GM23338 (cell line): ENCODE results near the gene ATXN7. TPM values are rescaled to one million over a fixed set of nuclear protein-coding genes. Genes with fewer than 3 reads are reported as not detected.

ENCODE experiments used
- ATAC-seq: fragments of 200-7000 bp; cut with Tn5 transposase; 3 replicates; pipeline ENCODE4 v1.9.1; 2020
- DNase-seq: peaks from one replicate; pipeline ENCODE4 v3.0.0-alpha.2; 2015; ENCODE audit warnings: low spot score
- H2AFZ ChIP-seq: fragments of 200-600 bp; sonication (generic); 2 replicates; pipeline ENCODE4 v1.8.0; 2016; ENCODE audit warnings: antibody characterized with exemption, mild to moderate bottlenecking, moderate library complexity
- H3F3A ChIP-seq: fragments of 200-600 bp; sonication (generic); replicated peaks from 2 replicates; pipeline ENCODE4 v1.8.0; 2017; ENCODE audit warnings: antibody characterized with exemption, mixed run types, low read depth
- H3K27ac ChIP-seq: fragments of 200-600 bp; sonication (generic); 2 replicates; pipeline ENCODE4 v1.6.1; 2016; ENCODE audit warnings: low read depth
- H3K27me3 ChIP-seq: fragments of 200-600 bp; sonication (generic); 2 replicates; pipeline ENCODE4 v1.8.0; 2016; ENCODE audit warnings: mild to moderate bottlenecking, mixed run types, moderate library complexity; ENCODE audit not compliant: insufficient read depth
- H3K36me3 ChIP-seq: fragments of 200-600 bp; sonication (generic); 2 replicates; pipeline ENCODE4 v1.8.0; 2016; ENCODE audit warnings: mild to moderate bottlenecking; ENCODE audit not compliant: insufficient read depth
- H3K4me1 ChIP-seq: fragments of 200-600 bp; sonication (generic); 2 replicates; pipeline ENCODE4 v1.8.0; 2016; ENCODE audit warnings: mild to moderate bottlenecking, moderate library complexity; ENCODE audit not compliant: insufficient read depth
- H3K4me2 ChIP-seq: fragments of 200-600 bp; sonication (generic); 2 replicates; pipeline ENCODE4 v1.7.1; 2017; ENCODE audit warnings: mixed run types
- H3K4me3 ChIP-seq: fragments of 200-600 bp; sonication (generic); 2 replicates; pipeline ENCODE4 v1.6.1; 2016; ENCODE audit warnings: mixed run types
- H3K79me2 ChIP-seq: fragments of 200-600 bp; sonication (generic); replicated peaks from 2 replicates; pipeline ENCODE4 v1.8.0; 2017; ENCODE audit warnings: mild to moderate bottlenecking; ENCODE audit not compliant: insufficient read depth
- H3K9me2 ChIP-seq: fragments of 200-600 bp; sonication (generic); 2 replicates; pipeline ENCODE4 v1.8.0; 2017; ENCODE audit not compliant: insufficient read depth
- H4K20me1 ChIP-seq: fragments of 200-600 bp; sonication (generic); replicated peaks from 2 replicates; pipeline ENCODE4 v1.8.0; 2017; ENCODE audit warnings: mild to moderate bottlenecking; ENCODE audit not compliant: insufficient read depth
- H3K27ac Mint-ChIP-seq: 2 replicates; pipeline ENCODE4 v1.8.0; 2020; ENCODE audit warnings: inconsistent platforms, mild to moderate bottlenecking, moderate library complexity, mixed read lengths
- H3K27me3 Mint-ChIP-seq: 3 replicates; pipeline ENCODE4 v1.8.0; 2022; ENCODE audit warnings: low read depth, mild to moderate bottlenecking, moderate library complexity, mixed read lengths, inconsistent platforms; ENCODE audit not compliant: insufficient read depth, poor library complexity
- H3K36me3 Mint-ChIP-seq: 3 replicates; pipeline ENCODE4 v1.8.0; 2021; ENCODE audit warnings: low read depth, mild to moderate bottlenecking, inconsistent platforms, moderate library complexity, mixed read lengths
- H3K4me1 Mint-ChIP-seq: 3 replicates; pipeline ENCODE4 v1.8.0; 2020; ENCODE audit warnings: mild to moderate bottlenecking, inconsistent platforms, mixed read lengths
- H3K4me3 Mint-ChIP-seq: 3 replicates; pipeline ENCODE4 v1.8.0; 2021; ENCODE audit warnings: moderate library complexity, mild to moderate bottlenecking, inconsistent platforms, mixed read lengths
- H3K9me3 Mint-ChIP-seq: 3 replicates; pipeline ENCODE4 v1.8.0; 2020; ENCODE audit warnings: moderate library complexity, mild to moderate bottlenecking, inconsistent platforms, mixed read lengths
- CTCF ChIP-seq, 2 experiments: fragments of 200-600 bp in 1 of 2; sonication (generic) in 1 of 2; conservative IDR thresholded peaks; 2 replicates each; pipeline versions ENCODE4 v1.5.1 to v1.6.1; 2016 to 2017; ENCODE audit warnings: antibody characterized with exemption in 2 of 2, low read depth in 2 of 2, mild to moderate bottlenecking in 2 of 2, moderate library complexity in 1 of 2
- EZH2 ChIP-seq: fragments of 200-600 bp; sonication (generic); IDR thresholded peaks from one replicate; pipeline ENCODE4 v1.8.0; 2017; ENCODE audit warnings: antibody characterized with exemption, mild to moderate bottlenecking, low read depth; ENCODE audit not compliant: unreplicated experiment
- EZH2phosphoT487 ChIP-seq: fragments of 200-600 bp; sonication (generic); IDR thresholded peaks from one replicate; pipeline ENCODE4 v1.8.1; 2018; ENCODE audit warnings: antibody characterized with exemption; ENCODE audit not compliant: unreplicated experiment
- JUNB ChIP-seq: IDR thresholded peaks from one replicate; pipeline ENCODE4 v1.6.1; 2016; ENCODE audit warnings: antibody characterized with exemption; ENCODE audit not compliant: unreplicated experiment
- NANOG ChIP-seq: IDR thresholded peaks from 2 replicates; pipeline ENCODE4 v1.6.1; 2016; ENCODE audit warnings: antibody characterized with exemption, borderline replicate concordance
- POLR2AphosphoS5 ChIP-seq: IDR thresholded peaks from 2 replicates; pipeline ENCODE4 v1.6.1; 2016; ENCODE audit warnings: antibody characterized with exemption, low read depth
- STAT1 ChIP-seq: IDR thresholded peaks from one replicate; pipeline ENCODE4 v1.6.1; 2016; ENCODE audit warnings: antibody characterized with exemption; ENCODE audit not compliant: unreplicated experiment
- ZNF114 ChIP-seq: fragments of 250-450 bp; sonication (Bioruptor Pico); IDR thresholded peaks from 2 replicates; pipeline ENCODE4 v1.5.0; 2020; ENCODE audit warnings: mild to moderate bottlenecking, moderate library complexity
- ZNF331 ChIP-seq: fragments of 250-450 bp; sonication (Bioruptor Pico); IDR thresholded peaks from 2 replicates; pipeline ENCODE4 v1.5.0; 2020; ENCODE audit warnings: low read depth, mild to moderate bottlenecking, moderate library complexity
- ZNF462 ChIP-seq: fragments of 250-450 bp; sonication (Bioruptor Pico); IDR thresholded peaks from 2 replicates; pipeline ENCODE4 v1.5.0; 2020; ENCODE audit warnings: mild to moderate bottlenecking, moderate library complexity
- polyA plus RNA-seq: library from polyadenylated mRNA; unstranded; fragments of >200 nt; fragmentation: Nextera tagmentation; extraction: Ambion mirVana; gene quantifications from 2 replicates; pipeline ENCODE4 v1.2.1, GENCODE V29; 2016
- total RNA-seq: library from RNA; depleted of rRNA; stranded (reverse); fragments of >200 nt; shearing (Covaris generic); gene quantifications from 2 replicates; pipeline ENCODE4 v1.2.3, GENCODE V29; 2014

ATXN7 gene
- total and polyA plus RNA-seq, 2 experiments from 2014 or later: 4.0 to 17.2 TPM

- DNase-seq (no peak), ATAC-seq (no peak)
- H3F3A ChIP-seq: no peaks in the 10 kb centered on the region
- peaks cover 17% of the 10 kb centered on the region; the same call in 2 of the 3 replicates for H3K36me3 Mint-ChIP-seq
- H3K27me3 ChIP-seq: no peaks in the 10 kb centered on the region
- no peaks in the 10 kb centered on the region for H3K9me2 ChIP-seq
- no peaks in the 10 kb centered on the region; the same call in 1 of the 2 replicates for H3K36me3 ChIP-seq
- no peaks in the 10 kb centered on the region for H3K9me3 Mint-ChIP-seq
- no peak overlapping the region for H3K4me3 ChIP-seq
- TF ChIP-seq STAT1: no peak
- TF ChIP-seq EZH2: no peak
- no peaks in the 10 kb centered on the region for H4K20me1 ChIP-seq
- no peak overlapping the region for H2AFZ ChIP-seq
- peaks cover 3% of the 10 kb centered on the region for H3K27me3 Mint-ChIP-seq
- peaks cover 6% of the 10 kb centered on the region for H3K4me1 ChIP-seq
- no peak overlapping the region for H3K27ac Mint-ChIP-seq
- H3K4me2 ChIP-seq: no peak overlapping the region
- peaks cover 10% of the 10 kb centered on the region for H3K79me2 ChIP-seq
- H3K4me3 Mint-ChIP-seq: no peak overlapping the region
- peaks cover 8% of the 10 kb centered on the region; the same call in 2 of the 3 replicates for H3K4me1 Mint-ChIP-seq
- no peak overlapping the region for H3K27ac ChIP-seq
Measured at GRCh38 chr3:63900459-63900858, 36.8 kb downstream of the ATXN7 start.

- Histone ChIP-seq H3K4me3 (no peak overlapping the region), H3K4me1 (peaks cover 2% of the 10 kb centered on the region), H3K27me3 (peaks cover 5% of the 10 kb centered on the region; the same call in 1 of the 2 replicates), H3K27ac (no peak overlapping the region), H3F3A (no peaks in the 10 kb centered on the region), H3K79me2 (peaks cover 10% of the 10 kb centered on the region; the same call in 1 of the 2 replicates), H3K4me2 (no peak overlapping the region), H3K36me3 (no peaks in the 10 kb centered on the region; the same call in 1 of the 2 replicates), H3K9me2 (no peaks in the 10 kb centered on the region), H2AFZ (no peak overlapping the region), H4K20me1 (no peaks in the 10 kb centered on the region)
- Mint-ChIP-seq H3K9me3 (no peaks in the 10 kb centered on the region), H3K4me1 (peaks cover 22% of the 10 kb centered on the region; the same call in 2 of the 3 replicates), H3K36me3 (peaks cover 9% of the 10 kb centered on the region; the same call in 2 of the 3 replicates), H3K27me3 (peaks cover 6% of the 10 kb centered on the region), H3K4me3 (no peak overlapping the region), H3K27ac (no peak overlapping the region)
- no peak for ATAC-seq
- no peak for DNase-seq
- no peak for TF ChIP-seq EZH2
- TF ChIP-seq ZNF114 (CRISPR knock-in tag): no peak
- no peak for TF ChIP-seq ZNF462 (CRISPR knock-in tag)
- no peak for TF ChIP-seq NANOG
- no peak for TF ChIP-seq STAT1
- TF ChIP-seq EZH2phosphoT487: no peak
- TF ChIP-seq JUNB: no peak
- TF ChIP-seq POLR2AphosphoS5: no peak
- TF ChIP-seq ZNF331: no peak
- no peak for TF ChIP-seq CTCF (conservative IDR thresholded peaks at IDR 0.05; ENCODE audit: low read depth in 2 of 2)
Measured at GRCh38 chr3:63905731-63906620, 42.3 kb downstream of the ATXN7 start.
